ENCODE results near the gene CHST10. TPM values are rescaled to one million over a fixed set of nuclear protein-coding genes. Genes with fewer than 3 reads are reported as not detected.
"Not testable (repeated sequence)": the region's sequence is repeated elsewhere in the genome, so short reads cannot be mapped to it uniquely, and the experiment has no call there.

Gene CHST10
- total RNA-seq: 10 to 100 TPM in 2 of 3 donors, 1 to 10 TPM in 1; 9.5 to 12.1 (median 10.3) TPM

GRCh38 chr2:100416935-100417710, at the start of gene CHST10:
Gene CHST10 (minus strand): TSS chr2:100417668. CDS start chr2:100406675, 10,993 bp downstream.
- H3K4me1 Mint-ChIP-seq (ENCODE audit: low read depth): peaks cover 21% of the 10 kb centered on the region
- H3K4me3 Mint-ChIP-seq: peak within 1 kb of the TSS; percentile 89
- ATAC-seq (peak; percentile 98), DNase-seq (peak; percentile 47)
- H3K27me3 Mint-ChIP-seq (ENCODE audit: low read depth): no peaks in the 10 kb centered on the region
- no peaks in the 10 kb centered on the region for H3K36me3 Mint-ChIP-seq (ENCODE audit: insufficient read depth)
- H3K9me3 Mint-ChIP-seq: no peaks in the 10 kb centered on the region

GRCh38 chr2:100460904-100461530, 43.5 kb upstream of the CHST10 start:
- Mint-ChIP-seq H3K9me3 (peaks cover 17% of the 10 kb centered on the region), H3K4me3 (no peak overlapping the region), H3K27me3 (ENCODE audit: low read depth) (peaks cover 3% of the 10 kb centered on the region), H3K4me1 (ENCODE audit: low read depth) (no peaks in the 10 kb centered on the region), H3K36me3 (ENCODE audit: insufficient read depth) (no peaks in the 10 kb centered on the region)
- no peak for DNase-seq
- ATAC-seq: no peak

- peaks cover 17% of the 10 kb centered on the region for H3K9me3 Mint-ChIP-seq
- not testable (repeated sequence) for H3K4me1 Mint-ChIP-seq (ENCODE audit: low read depth); DNase-seq; H3K4me3 Mint-ChIP-seq; H3K27me3 Mint-ChIP-seq (ENCODE audit: low read depth); H3K36me3 Mint-ChIP-seq (ENCODE audit: insufficient read depth); ATAC-seq
Observed at GRCh38 chr2:100456357-100456756, 38.9 kb upstream of the CHST10 start.

- Mint-ChIP-seq H3K4me3 (no peak overlapping the region), H3K27me3 (ENCODE audit: low read depth) (no peaks in the 10 kb centered on the region), H3K36me3 (ENCODE audit: insufficient read depth) (no peaks in the 10 kb centered on the region), H3K4me1 (ENCODE audit: low read depth) (no peaks in the 10 kb centered on the region), H3K9me3 (peaks cover 7% of the 10 kb centered on the region)
- ATAC-seq: no peak
- DNase-seq: no peak
Observed at GRCh38 chr2:100453853-100454252, 36.4 kb upstream of the CHST10 start.

GRCh38 chr2:100451734-100452133, 34.3 kb upstream of the CHST10 start:
- Mint-ChIP-seq H3K36me3 (ENCODE audit: insufficient read depth) (no peaks in the 10 kb centered on the region), H3K4me3 (no peak overlapping the region), H3K9me3 (peaks cover 2% of the 10 kb centered on the region), H3K4me1 (ENCODE audit: low read depth) (no peaks in the 10 kb centered on the region), H3K27me3 (ENCODE audit: low read depth) (no peaks in the 10 kb centered on the region)
- DNase-seq: no peak
- ATAC-seq: no peak

- Mint-ChIP-seq H3K4me3 (no peak overlapping the region), H3K36me3 (ENCODE audit: insufficient read depth) (no peaks in the 10 kb centered on the region), H3K9me3 (no peaks in the 10 kb centered on the region), H3K27me3 (ENCODE audit: low read depth) (no peaks in the 10 kb centered on the region), H3K4me1 (ENCODE audit: low read depth) (no peaks in the 10 kb centered on the region)
- ATAC-seq: peak in 1 of 2 donors; percentile 14
- DNase-seq: no peak
Observed at GRCh38 chr2:100451092-100451491, 33.6 kb upstream of the CHST10 start.

- H3K4me1 Mint-ChIP-seq (ENCODE audit: low read depth): no peaks in the 10 kb centered on the region
- H3K27me3 Mint-ChIP-seq (ENCODE audit: low read depth): no peaks in the 10 kb centered on the region
- H3K36me3 Mint-ChIP-seq (ENCODE audit: insufficient read depth): no peaks in the 10 kb centered on the region
- no peak overlapping the region for H3K4me3 Mint-ChIP-seq
- no peak for ATAC-seq
- DNase-seq: no peak
- H3K9me3 Mint-ChIP-seq: no peaks in the 10 kb centered on the region
Observed at GRCh38 chr2:100446696-100447095, 29.2 kb upstream of the CHST10 start.

- DNase-seq (no peak), ATAC-seq (no peak)
- Mint-ChIP-seq H3K4me3 (no peak overlapping the region), H3K36me3 (ENCODE audit: insufficient read depth) (no peaks in the 10 kb centered on the region), H3K27me3 (ENCODE audit: low read depth) (peaks cover 13% of the 10 kb centered on the region), H3K4me1 (ENCODE audit: low read depth) (no peaks in the 10 kb centered on the region), H3K9me3 (no peaks in the 10 kb centered on the region)
Observed at GRCh38 chr2:100437751-100438150, 20.3 kb upstream of the CHST10 start.

- Mint-ChIP-seq H3K4me1 (ENCODE audit: low read depth) (peaks cover 4% of the 10 kb centered on the region), H3K27me3 (ENCODE audit: low read depth) (peaks cover 5% of the 10 kb centered on the region), H3K36me3 (ENCODE audit: insufficient read depth) (no peaks in the 10 kb centered on the region), H3K4me3 (no peak overlapping the region), H3K9me3 (peaks cover 6% of the 10 kb centered on the region)
- no peak for ATAC-seq
- DNase-seq: no peak
Observed at GRCh38 chr2:100429726-100430125, 12.3 kb upstream of the CHST10 start.

- DNase-seq (peak; percentile 67), ATAC-seq (peak; percentile 74 to 76)
- Mint-ChIP-seq H3K4me1 (ENCODE audit: low read depth) (peaks cover 4% of the 10 kb centered on the region), H3K4me3 (no peak overlapping the region), H3K36me3 (ENCODE audit: insufficient read depth) (no peaks in the 10 kb centered on the region), H3K27me3 (ENCODE audit: low read depth) (peaks cover 3% of the 10 kb centered on the region), H3K9me3 (peaks cover 6% of the 10 kb centered on the region)
Observed at GRCh38 chr2:100427627-100428258, 10.3 kb upstream of the CHST10 start.

- DNase-seq (no peak), ATAC-seq (no peak)
- H3K4me1 Mint-ChIP-seq (ENCODE audit: low read depth): peaks cover 4% of the 10 kb centered on the region
- no peaks in the 10 kb centered on the region for H3K36me3 Mint-ChIP-seq (ENCODE audit: insufficient read depth)
- H3K4me3 Mint-ChIP-seq: no peak overlapping the region
- H3K9me3 Mint-ChIP-seq: peaks cover 6% of the 10 kb centered on the region
- H3K27me3 Mint-ChIP-seq (ENCODE audit: low read depth): no peaks in the 10 kb centered on the region
Observed at GRCh38 chr2:100427111-100427510, 9.6 kb upstream of the CHST10 start.

GRCh38 chr2:100426384-100426720, 8.9 kb upstream of the CHST10 start:
- H3K27me3 Mint-ChIP-seq (ENCODE audit: low read depth): no peaks in the 10 kb centered on the region
- H3K36me3 Mint-ChIP-seq (ENCODE audit: insufficient read depth): no peaks in the 10 kb centered on the region
- ATAC-seq: no peak
- DNase-seq: no peak
- peaks cover 6% of the 10 kb centered on the region for H3K9me3 Mint-ChIP-seq
- H3K4me3 Mint-ChIP-seq: no peak overlapping the region
- peaks cover 4% of the 10 kb centered on the region for H3K4me1 Mint-ChIP-seq (ENCODE audit: low read depth)

GRCh38 chr2:100425573-100426383, 8.3 kb upstream of the CHST10 start:
- Mint-ChIP-seq H3K27me3 (ENCODE audit: low read depth) (no peaks in the 10 kb centered on the region), H3K4me1 (ENCODE audit: low read depth) (peaks cover 4% of the 10 kb centered on the region), H3K36me3 (ENCODE audit: insufficient read depth) (no peaks in the 10 kb centered on the region), H3K9me3 (peaks cover 6% of the 10 kb centered on the region), H3K4me3 (no peak overlapping the region)
- DNase-seq: no peak
- ATAC-seq: no peak

- H3K4me1 Mint-ChIP-seq (ENCODE audit: low read depth): peaks cover 4% of the 10 kb centered on the region
- DNase-seq (no peak), ATAC-seq (no peak)
- H3K36me3 Mint-ChIP-seq (ENCODE audit: insufficient read depth): no peaks in the 10 kb centered on the region
- H3K27me3 Mint-ChIP-seq (ENCODE audit: low read depth): no peaks in the 10 kb centered on the region
- H3K9me3 Mint-ChIP-seq: no peaks in the 10 kb centered on the region
- H3K4me3 Mint-ChIP-seq: no peak overlapping the region
Observed at GRCh38 chr2:100425107-100425506, 7.6 kb upstream of the CHST10 start.
